Measurements from ENCODE around the gene AK1.
"Not testable (repeated sequence)": the region's sequence is repeated elsewhere in the genome, so short reads cannot be mapped to it uniquely, and the experiment has no call there.

AK1 gene

DNA sequence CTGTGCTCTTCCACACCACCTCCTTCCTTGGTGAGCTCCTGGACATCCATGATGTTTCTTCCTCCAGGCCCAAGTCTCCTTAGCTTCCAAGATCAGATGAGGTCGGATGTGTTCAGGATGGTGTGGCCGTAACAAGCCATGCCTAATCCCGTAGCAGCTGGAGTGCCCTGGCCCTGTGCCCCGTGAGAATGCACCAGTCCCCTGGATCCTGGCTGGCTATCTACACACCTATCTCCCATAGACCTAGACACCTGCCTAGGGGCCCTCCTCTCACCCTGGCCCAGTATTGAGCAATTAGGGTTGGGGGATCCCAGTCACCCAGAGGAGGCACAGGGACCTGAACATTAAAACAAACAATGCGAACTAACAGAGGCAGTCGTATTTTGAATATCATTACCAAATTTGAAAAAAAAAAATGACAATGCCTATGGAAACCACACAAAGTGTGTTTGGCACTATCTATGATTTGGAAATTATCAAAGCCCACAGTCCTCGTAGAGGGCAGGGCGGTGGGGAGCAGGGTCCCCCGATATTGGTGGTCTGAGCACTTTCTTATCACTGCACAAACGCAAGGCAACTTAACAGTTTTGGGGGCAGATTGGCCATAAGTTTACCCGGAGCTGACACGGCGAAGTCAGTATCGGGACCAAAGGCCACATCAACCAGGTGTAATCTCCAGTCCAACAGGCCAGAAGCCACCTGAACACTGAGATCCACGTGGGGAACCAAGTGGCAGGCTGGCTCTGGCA, 36.2 kb downstream of the AK1 start:
- no peak overlapping the region for H3K4me3 ChIP-seq (ENCODE audit: insufficient read depth in 1 of 2, low read depth in 1 of 2, low read length in 2 of 2)
- H3K14ac ChIP-seq (ENCODE audit: low read length in 2 of 2), result no peak overlapping the region
- no peak for DNase-seq
- no peak overlapping the region for H2AK5ac ChIP-seq (ENCODE audit: low read length, severe bottlenecking)
- H3K9me3 ChIP-seq (ENCODE audit: control insufficient read depth, low read length), result no peaks in the 10 kb centered on the region
- H2BK12ac ChIP-seq (ENCODE audit: low read length in 2 of 2), result peak overlapping the region; percentile 31 to 77
- H3K4ac ChIP-seq (ENCODE audit: low read depth in 1 of 2, low read length in 2 of 2), result peak overlapping the region in 1 of 2 experiments; percentile 84
- H3K79me1 ChIP-seq (replicated peaks; ENCODE audit: low read length, poor library complexity, severe bottlenecking), result peaks cover 14% of the 10 kb centered on the region
- H3K27me3 ChIP-seq (ENCODE audit: control insufficient read depth in 1 of 2, insufficient read depth in 1 of 2, low read length in 2 of 2), result no peaks in the 10 kb centered on the region
- no peak overlapping the region for H3K27ac ChIP-seq (ENCODE audit: low read length, poor library complexity, severe bottlenecking)
- H4K91ac ChIP-seq (ENCODE audit: low read length), result peak overlapping the region; percentile 1
- H3K23ac ChIP-seq (ENCODE audit: low read length in 2 of 2), result peak overlapping the region in 1 of 2 experiments; percentile 68
- peaks cover 40% of the 10 kb centered on the region for H3K4me1 ChIP-seq (ENCODE audit: control insufficient read depth, insufficient read depth, low read depth, low read length)
- H2BK5ac ChIP-seq (ENCODE audit: low read depth, low read length, poor library complexity, severe bottlenecking), result no peak overlapping the region
- no peak overlapping the region for H2AFZ ChIP-seq (ENCODE audit: low read depth, low read length)
- H3K9ac ChIP-seq (ENCODE audit: low read length), result peak overlapping the region; percentile 57
- H3K18ac ChIP-seq (ENCODE audit: low read depth in 1 of 2, low read length in 2 of 2), result peak overlapping the region in 1 of 2 experiments; percentile 46
- H3K36me3 ChIP-seq (ENCODE audit: control insufficient read depth in 1 of 2, insufficient read depth in 2 of 2, low read depth in 1 of 2, low read length in 2 of 2), result peaks cover 25 to 41% of the 10 kb centered on the region in 2 experiments
- peak overlapping the region; percentile 22 for H4K8ac ChIP-seq (ENCODE audit: low read length)
- no peak overlapping the region for H3K4me2 ChIP-seq (ENCODE audit: low read length, poor library complexity, severe bottlenecking)
- 95% methylated on average over 15 of the region's 15 CpGs for WGBS
- H2BK120ac ChIP-seq (ENCODE audit: low read depth, low read length), result no peak overlapping the region
- no peak overlapping the region for H2BK15ac ChIP-seq (ENCODE audit: low read depth, poor library complexity, severe bottlenecking)

DNA sequence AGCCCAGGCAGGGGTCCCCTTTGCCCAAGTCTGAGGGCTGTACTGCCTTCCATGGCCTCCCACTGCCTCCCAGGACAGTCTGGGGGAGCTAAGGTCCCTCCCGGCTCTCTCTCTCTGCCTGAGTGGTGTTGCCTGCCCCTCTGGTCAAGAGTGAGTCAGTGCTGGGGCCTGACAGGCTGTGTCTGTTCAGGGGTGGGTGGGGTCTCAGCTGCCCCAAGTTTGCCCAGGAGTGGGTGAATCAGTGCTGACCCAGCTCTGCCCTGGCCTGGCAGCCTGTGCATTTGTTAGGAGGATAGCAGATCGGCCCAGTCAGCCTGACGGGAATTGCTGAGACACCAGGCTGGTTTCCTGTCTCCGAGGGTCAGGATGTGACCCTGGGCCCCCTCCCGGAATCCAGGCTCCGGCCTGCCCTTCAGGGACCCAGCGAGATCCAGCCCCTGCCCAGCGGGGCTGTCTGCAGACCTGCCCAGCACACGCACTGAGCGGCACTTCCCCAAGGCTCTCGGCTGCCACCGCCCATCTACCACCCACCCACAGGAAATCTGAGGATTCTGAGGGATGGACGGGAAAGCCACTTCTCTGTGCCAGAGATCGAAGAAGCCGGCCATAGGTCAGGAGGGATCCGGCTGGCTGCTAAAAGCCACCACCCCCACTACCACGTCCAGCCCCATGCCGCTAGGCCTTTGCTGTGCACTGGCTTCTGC, 38.9 kb downstream of the AK1 start:
- H3K9ac ChIP-seq (ENCODE audit: low read length), result peak overlapping the region; percentile 78

DNA sequence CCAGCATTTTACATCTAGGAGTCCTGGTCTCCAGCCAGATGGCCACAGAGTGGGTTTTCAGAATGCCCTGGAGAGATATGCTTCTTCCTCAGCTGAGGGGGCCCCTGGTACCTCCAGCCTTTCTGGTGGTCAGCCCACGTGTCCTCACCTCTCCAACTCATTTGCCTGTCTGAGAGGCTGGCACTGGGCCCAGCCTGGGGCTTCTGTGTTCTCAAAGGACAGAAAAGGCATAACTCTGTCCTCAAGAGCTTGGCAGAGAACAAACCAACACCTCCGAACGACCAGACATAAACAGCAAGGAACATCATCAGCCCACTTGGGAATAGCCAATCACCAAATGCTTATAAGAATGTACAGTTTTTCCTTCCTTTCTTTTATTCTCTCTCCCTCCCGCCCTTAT, 40.1 kb downstream of the AK1 start:
- WGBS, result 30% methylated on average over 4 of the region's 4 CpGs
- Histone ChIP-seq H3K18ac (ENCODE audit: low read depth in 1 of 2, low read length in 2 of 2) (peak overlapping the region; percentile 97 to 99), H4K8ac (ENCODE audit: low read length) (peak overlapping the region; percentile 67)

More for the DNA sequence above, 38.9 kb downstream of the AK1 start:
- Histone ChIP-seq H3K4ac (ENCODE audit: low read depth in 1 of 2, low read length in 2 of 2) (peak overlapping the region; percentile 98 to 99), H3K4me1 (ENCODE audit: control insufficient read depth, insufficient read depth, low read depth, low read length) (peaks cover 39% of the 10 kb centered on the region), H3K18ac (ENCODE audit: low read depth in 1 of 2, low read length in 2 of 2) (peak overlapping the region; percentile 99 to 100), H2BK120ac (ENCODE audit: low read depth, low read length) (peak overlapping the region; percentile 99), H4K91ac (ENCODE audit: low read length) (peak overlapping the region; percentile 100), H2BK15ac (ENCODE audit: low read depth, poor library complexity, severe bottlenecking) (peak overlapping the region; percentile 94), H3K23ac (ENCODE audit: low read length in 2 of 2) (peak overlapping the region in 1 of 2 experiments; percentile 3), H2BK5ac (ENCODE audit: low read depth, low read length, poor library complexity, severe bottlenecking) (peak overlapping the region; percentile 59), H3K27me3 (ENCODE audit: control insufficient read depth in 1 of 2, insufficient read depth in 1 of 2, low read length in 2 of 2) (no peaks in the 10 kb centered on the region), H3K36me3 (ENCODE audit: control insufficient read depth in 1 of 2, insufficient read depth in 2 of 2, low read depth in 1 of 2, low read length in 2 of 2) (peaks cover 25 to 43% of the 10 kb centered on the region in 2 experiments), H2AFZ (ENCODE audit: low read depth, low read length) (no peak overlapping the region), H3K14ac (ENCODE audit: low read length in 2 of 2) (peak overlapping the region in 1 of 2 experiments; percentile 97), H3K27ac (ENCODE audit: low read length, poor library complexity, severe bottlenecking) (peak overlapping the region; percentile 83), H4K8ac (ENCODE audit: low read length) (peak overlapping the region; percentile 98), H3K4me2 (ENCODE audit: low read length, poor library complexity, severe bottlenecking) (peak overlapping the region; percentile 51), H3K9me3 (ENCODE audit: control insufficient read depth, low read length) (no peaks in the 10 kb centered on the region), H3K4me3 (ENCODE audit: insufficient read depth in 1 of 2, low read depth in 1 of 2, low read length in 2 of 2) (peak overlapping the region in 1 of 2 experiments; percentile 39), H3K79me1 (replicated peaks; ENCODE audit: low read length, poor library complexity, severe bottlenecking) (peaks cover 12% of the 10 kb centered on the region), H2AK5ac (ENCODE audit: low read length, severe bottlenecking) (peak overlapping the region; percentile 90), H2BK12ac (ENCODE audit: low read length in 2 of 2) (peak overlapping the region; percentile 97 to 99)
- peak; percentile 98 for DNase-seq
- 4% methylated on average over 17 of the region's 18 CpGs for whole genome bisulfite sequencing

DNA sequence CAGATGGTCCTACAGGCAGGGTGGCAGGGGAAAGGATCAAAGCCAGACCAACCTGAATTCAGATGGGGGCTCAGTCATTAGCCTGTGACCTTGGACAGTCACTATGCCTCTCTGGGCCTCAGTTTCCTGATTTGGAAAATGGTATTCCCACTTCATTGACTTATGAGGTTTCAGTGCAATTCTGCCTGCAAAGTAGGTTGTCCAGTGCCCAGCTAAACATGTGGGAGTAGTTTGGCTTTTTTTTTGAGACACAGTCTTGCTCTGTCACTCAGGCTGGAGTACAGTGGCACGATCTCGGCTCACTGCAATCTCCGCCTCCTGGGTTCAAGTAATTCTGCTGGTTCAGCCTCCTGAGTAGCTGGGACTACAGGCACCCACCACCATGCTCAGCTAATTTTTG, 40.9 kb downstream of the AK1 start:
- not testable (repeated sequence) for H2AK5ac ChIP-seq (ENCODE audit: low read length, severe bottlenecking); H3K4me2 ChIP-seq (ENCODE audit: low read length, poor library complexity, severe bottlenecking); H3K79me1 ChIP-seq (replicated peaks; ENCODE audit: low read length, poor library complexity, severe bottlenecking); H3K23ac ChIP-seq (ENCODE audit: low read length in 2 of 2); H3K27ac ChIP-seq (ENCODE audit: low read length, poor library complexity, severe bottlenecking); H3K9me3 ChIP-seq (ENCODE audit: control insufficient read depth, low read length); DNase-seq; H3K27me3 ChIP-seq (ENCODE audit: control insufficient read depth in 1 of 2, insufficient read depth in 1 of 2, low read length in 2 of 2); H2AFZ ChIP-seq (ENCODE audit: low read depth, low read length)
- Histone ChIP-seq H3K14ac (ENCODE audit: low read length in 2 of 2) (peak overlapping the region in 1 of 2 experiments; percentile 35), H3K4me3 (ENCODE audit: insufficient read depth in 1 of 2, low read depth in 1 of 2, low read length in 2 of 2) (peak overlapping the region in 1 of 2 experiments; percentile 23), H2BK15ac (ENCODE audit: low read depth, poor library complexity, severe bottlenecking) (peak overlapping the region; percentile 18), H2BK120ac (ENCODE audit: low read depth, low read length) (peak overlapping the region; percentile 99), H2BK12ac (ENCODE audit: low read length in 2 of 2) (peak overlapping the region; percentile 60 to 94), H3K4ac (ENCODE audit: low read depth in 1 of 2, low read length in 2 of 2) (peak overlapping the region; percentile 32 to 97), H3K36me3 (ENCODE audit: control insufficient read depth in 1 of 2, insufficient read depth in 2 of 2, low read depth in 1 of 2, low read length in 2 of 2) (peaks cover 16 to 37% of the 10 kb centered on the region in 2 experiments), H3K18ac (ENCODE audit: low read depth in 1 of 2, low read length in 2 of 2) (peak overlapping the region; percentile 90 to 95), H4K8ac (ENCODE audit: low read length) (peak overlapping the region; percentile 4), H2BK5ac (ENCODE audit: low read depth, low read length, poor library complexity, severe bottlenecking) (peak overlapping the region; percentile 49), H3K9ac (ENCODE audit: low read length) (peak overlapping the region; percentile 88), H4K91ac (ENCODE audit: low read length) (peak overlapping the region; percentile 1), H3K4me1 (ENCODE audit: control insufficient read depth, insufficient read depth, low read depth, low read length) (peaks cover 39% of the 10 kb centered on the region)
- WGBS, result 95% methylated on average over 3 of the region's 3 CpGs

More for the DNA sequence above, 40.1 kb downstream of the AK1 start:
- peak overlapping the region; percentile 75 for H2BK120ac ChIP-seq (ENCODE audit: low read depth, low read length)
- peaks cover 18 to 40% of the 10 kb centered on the region in 2 experiments for H3K36me3 ChIP-seq (ENCODE audit: control insufficient read depth in 1 of 2, insufficient read depth in 2 of 2, low read depth in 1 of 2, low read length in 2 of 2)
- no peak overlapping the region for H2AFZ ChIP-seq (ENCODE audit: low read depth, low read length)
- peak overlapping the region in 1 of 2 experiments; percentile 97 for H3K14ac ChIP-seq (ENCODE audit: low read length in 2 of 2)
- H2AK5ac ChIP-seq (ENCODE audit: low read length, severe bottlenecking), result peak overlapping the region; percentile 33
- peak overlapping the region; percentile 88 for H3K9ac ChIP-seq (ENCODE audit: low read length)
- H2BK15ac ChIP-seq (ENCODE audit: low read depth, poor library complexity, severe bottlenecking), result peak overlapping the region; percentile 66
- DNase-seq, result peak; percentile 90
- H3K4me2 ChIP-seq (ENCODE audit: low read length, poor library complexity, severe bottlenecking), result no peak overlapping the region
- H2BK12ac ChIP-seq (ENCODE audit: low read length in 2 of 2), result peak overlapping the region; percentile 94 to 99
- H3K79me1 ChIP-seq (replicated peaks; ENCODE audit: low read length, poor library complexity, severe bottlenecking), result peaks cover 7% of the 10 kb centered on the region
- peaks cover 39% of the 10 kb centered on the region for H3K4me1 ChIP-seq (ENCODE audit: control insufficient read depth, insufficient read depth, low read depth, low read length)
- H2BK5ac ChIP-seq (ENCODE audit: low read depth, low read length, poor library complexity, severe bottlenecking), result no peak overlapping the region
- no peaks in the 10 kb centered on the region for H3K27me3 ChIP-seq (ENCODE audit: control insufficient read depth in 1 of 2, insufficient read depth in 1 of 2, low read length in 2 of 2)
- peak overlapping the region in 1 of 2 experiments; percentile 28 for H3K4me3 ChIP-seq (ENCODE audit: insufficient read depth in 1 of 2, low read depth in 1 of 2, low read length in 2 of 2)
- H3K23ac ChIP-seq (ENCODE audit: low read length in 2 of 2), result no peak overlapping the region
- no peaks in the 10 kb centered on the region for H3K9me3 ChIP-seq (ENCODE audit: control insufficient read depth, low read length)
- H3K4ac ChIP-seq (ENCODE audit: low read depth in 1 of 2, low read length in 2 of 2), result peak overlapping the region; percentile 33 to 38
- H4K91ac ChIP-seq (ENCODE audit: low read length), result peak overlapping the region; percentile 85
- H3K27ac ChIP-seq (ENCODE audit: low read length, poor library complexity, severe bottlenecking), result peak overlapping the region; percentile 83

Data from mesenchymal stem cell (in vitro differentiated cells and primary cell).